ACHN (cell line): ENCODE results near the gene CCDC141.
"Not testable (repeated sequence)": the region's sequence is repeated elsewhere in the genome, so short reads cannot be mapped to it uniquely, and the experiment has no call there.

Experiments used
- DNase-seq: peaks from one replicate; pipeline ENCODE4 v3.0.0-alpha.2; 2015
- in situ Hi-C: cut with HindIII; loops from 2 replicates; pipeline ENCODE4 v1.10.0; 2017; ENCODE audit warnings: low sequenced_read_pairs, low pct_ligation_motif_present, low pct_unique_long_range_greater_than_20kb

The CCDC141 gene

DNA sequence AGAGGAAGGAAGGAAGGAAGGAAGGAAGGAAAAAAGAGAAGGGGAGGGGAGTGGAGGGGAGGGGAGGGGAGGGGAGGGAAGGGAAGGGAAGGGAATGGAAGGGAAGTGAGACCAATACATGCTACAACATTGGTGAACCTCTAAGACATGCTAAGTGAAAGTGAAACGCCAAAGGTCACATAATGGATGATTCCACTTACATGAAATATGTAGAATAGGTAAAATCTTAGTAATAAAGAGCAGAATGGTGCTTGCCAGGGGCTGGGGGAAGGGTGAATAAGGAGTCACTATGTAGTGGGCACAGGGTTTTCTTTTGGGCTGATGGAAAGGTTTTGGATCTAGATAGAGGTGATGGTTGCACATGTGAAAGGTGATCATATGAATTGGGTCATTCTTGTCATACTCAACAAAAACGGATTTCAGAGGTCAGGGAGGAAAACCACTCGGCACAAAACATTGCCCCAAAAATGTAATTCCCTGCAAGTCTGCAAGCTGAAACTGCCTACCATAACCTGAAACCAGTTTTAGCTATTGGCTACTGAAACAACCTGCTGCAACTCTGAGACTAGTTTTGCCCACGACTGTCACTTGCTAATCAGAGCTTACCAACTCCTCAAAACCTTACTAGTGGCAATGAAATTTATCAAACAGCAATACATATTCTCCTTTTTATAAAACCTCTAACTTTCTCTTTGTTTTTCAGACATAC lies 59.2 kb downstream of the CCDC141 start:
- in situ Hi-C loops, result no loop called here

GRCh38 chr2:178989424-178989823 lies 60.5 kb downstream of the CCDC141 start:
- DNase-seq, in situ Hi-C loops: not testable (repeated sequence)

More for the DNA sequence above, 59.2 kb downstream of the CCDC141 start:
- no peak for DNase-seq

GRCh38 chr2:178982652-178983051 lies 67.3 kb downstream of the CCDC141 start:
- DNase-seq, in situ Hi-C loops: not testable (repeated sequence)

GRCh38 chr2:178980815-178981214 lies 69.1 kb downstream of the CCDC141 start:
- in situ Hi-C loops, result no loop called here
- no peak for DNase-seq

GRCh38 chr2:178978667-178979066 lies 71.3 kb downstream of the CCDC141 start:
- DNase-seq, result no peak

DNA sequence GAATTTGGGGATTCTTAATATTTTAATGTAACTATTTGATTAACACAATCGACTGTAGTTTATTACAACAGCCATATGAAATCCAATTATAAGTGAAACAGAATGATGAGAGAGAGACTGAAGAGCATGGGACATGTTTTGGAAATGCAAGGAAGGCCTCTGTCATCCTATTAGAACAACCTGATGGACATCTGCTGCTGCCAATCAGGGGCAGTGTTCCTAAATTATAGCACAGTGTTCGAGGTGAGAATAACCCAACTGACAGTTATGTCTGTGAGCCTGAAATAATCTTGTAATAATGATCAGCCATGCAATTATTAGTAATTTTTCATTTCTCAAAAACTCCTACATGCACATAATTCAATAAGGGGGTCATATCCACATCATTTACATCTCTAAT lies 73.6 kb downstream of the CCDC141 start:
- no peak for DNase-seq
- in situ Hi-C loops, result no loop called here

More at GRCh38 chr2:178978667-178979066, 71.3 kb downstream of the CCDC141 start:
- in situ Hi-C loops, result no loop called here

- in situ Hi-C loops, result no loop called here
- DNase-seq, result no peak
Measured at GRCh38 chr2:178962805-178963433, 87.0 kb downstream of the CCDC141 start.

DNA sequence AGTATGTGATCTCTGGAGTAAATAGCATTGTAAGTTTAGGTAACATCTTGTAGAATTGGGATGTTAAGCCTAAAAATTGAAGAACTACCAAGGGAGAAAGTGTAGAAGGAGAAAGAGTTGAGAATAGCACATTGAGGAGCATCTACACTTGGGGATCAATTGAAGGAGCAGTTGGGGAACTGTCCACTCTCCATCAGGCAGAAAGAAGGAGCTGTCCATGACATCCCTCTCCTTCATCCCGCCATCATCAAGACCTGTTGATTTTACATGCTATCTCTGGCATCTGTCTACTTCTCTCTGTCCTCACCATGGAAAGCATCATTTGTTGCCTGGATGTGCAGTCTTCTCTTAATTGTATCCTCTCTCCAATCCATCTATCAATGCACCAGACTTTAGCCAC lies 87.8 kb downstream of the CCDC141 start:
- in situ Hi-C loops, result no loop called here

GRCh38 chr2:178954049-178954448 lies 95.9 kb downstream of the CCDC141 start:
- no peak for DNase-seq

More for the DNA sequence above, 87.8 kb downstream of the CCDC141 start:
- no peak for DNase-seq

GRCh38 chr2:178951266-178952006 lies 98.5 kb downstream of the CCDC141 start:
- in situ Hi-C loops, result no loop called here
- no peak for DNase-seq

More at GRCh38 chr2:178954049-178954448, 95.9 kb downstream of the CCDC141 start:
- in situ Hi-C loops, result no loop called here

DNA sequence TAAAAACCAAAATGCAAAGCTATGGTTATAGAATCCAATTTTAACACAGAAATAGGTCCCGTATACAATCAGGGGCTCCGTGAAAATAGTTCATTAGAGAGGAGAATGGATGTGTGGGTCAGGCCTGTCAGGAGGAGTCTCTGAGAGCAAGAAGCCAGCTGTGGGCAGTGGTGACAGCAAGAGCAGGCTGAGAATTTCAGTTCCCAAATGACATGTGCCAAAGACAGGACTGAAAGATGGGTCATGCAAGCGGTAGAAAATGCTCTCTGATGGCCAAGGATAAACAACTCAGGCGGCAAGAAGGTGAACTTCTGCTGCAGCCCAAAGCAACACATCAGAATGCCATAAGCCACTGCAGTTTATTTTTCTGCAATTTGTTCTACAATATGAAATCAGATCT lies 100.4 kb downstream of the CCDC141 start:
- in situ Hi-C loops, result no loop called here

DNA sequence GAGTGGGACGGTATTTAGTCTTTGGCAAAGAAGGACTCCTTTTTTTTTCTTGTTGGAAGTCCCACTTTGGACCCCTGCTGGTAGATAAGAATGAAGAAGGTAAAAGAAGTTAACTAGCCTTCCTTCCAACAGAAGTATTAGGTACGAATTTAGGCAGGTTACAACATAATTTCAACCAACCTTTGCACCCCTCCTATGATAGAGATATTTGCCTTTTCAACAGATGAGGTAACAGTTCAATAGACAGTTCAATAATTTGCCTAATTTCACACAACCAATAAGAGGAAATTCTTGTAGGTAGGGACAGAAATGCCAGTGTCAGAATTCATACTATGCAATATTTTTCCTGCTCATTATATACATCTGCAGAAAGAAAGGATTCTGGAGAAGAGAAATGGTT lies 100.8 kb downstream of the CCDC141 start:
- in situ Hi-C loops, result no loop called here
- DNase-seq, result no peak

More for the DNA sequence above, 100.4 kb downstream of the CCDC141 start:
- no peak for DNase-seq

DNA sequence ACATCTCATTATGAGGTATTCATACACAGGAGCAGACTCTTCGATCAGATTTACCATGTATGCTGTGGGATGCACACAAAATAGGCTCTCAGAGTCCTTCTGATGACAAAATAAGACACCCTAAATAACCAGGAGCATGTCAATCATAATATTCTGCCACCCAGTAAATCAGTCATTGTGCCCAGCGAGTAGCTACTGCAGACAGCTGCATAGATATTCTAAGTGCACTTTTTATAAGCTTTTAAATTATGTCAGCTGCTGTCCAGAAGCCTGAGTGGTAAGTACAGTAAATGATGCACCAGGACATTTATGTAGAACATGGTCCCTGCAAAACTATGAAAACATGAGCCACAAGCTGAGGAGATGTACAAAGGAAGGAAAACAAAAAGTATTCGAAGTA lies 102.9 kb downstream of the CCDC141 start:
- DNase-seq, result no peak
- in situ Hi-C loops, result no loop called here

DNA sequence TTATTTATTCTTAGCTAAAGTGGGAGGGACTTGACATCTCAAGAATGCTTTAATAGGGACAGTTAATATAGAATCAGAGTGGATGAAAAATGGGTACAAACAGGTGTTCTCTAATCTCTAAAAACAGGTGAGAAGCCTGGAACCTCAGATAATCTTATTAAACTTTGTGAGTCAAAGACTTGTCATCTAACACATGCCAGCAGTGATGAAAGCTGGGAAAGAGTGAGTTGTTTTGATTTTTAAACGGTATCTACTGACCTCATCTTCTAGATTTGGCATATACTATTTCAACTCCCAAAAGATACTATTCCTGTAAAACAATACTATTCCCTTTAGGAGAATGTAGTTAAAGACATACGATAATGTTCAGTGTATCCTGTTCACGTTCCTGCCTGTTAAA lies 103.4 kb downstream of the CCDC141 start:
- in situ Hi-C loops, result no loop called here
- DNase-seq, result no peak

DNA sequence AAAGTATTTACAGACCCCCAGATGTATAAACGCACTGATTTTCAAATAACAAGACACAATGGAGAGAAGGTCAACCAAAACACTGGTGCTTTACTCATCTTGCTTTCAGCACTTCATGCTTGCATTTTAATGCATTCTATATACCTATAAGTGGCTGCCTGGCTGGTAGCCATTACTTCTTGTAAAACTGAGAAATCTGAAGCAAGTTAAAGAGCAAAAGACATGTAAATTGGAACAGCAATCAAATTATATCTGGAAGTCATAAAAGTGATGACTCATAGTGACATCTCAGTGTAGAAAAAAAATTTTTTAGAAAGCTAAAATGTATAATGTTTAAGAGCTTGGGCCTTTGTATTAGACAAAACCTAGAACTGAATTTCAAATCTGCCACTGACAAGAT lies 106.2 kb downstream of the CCDC141 start:
- no peak for DNase-seq
- in situ Hi-C loops, result no loop called here

DNA sequence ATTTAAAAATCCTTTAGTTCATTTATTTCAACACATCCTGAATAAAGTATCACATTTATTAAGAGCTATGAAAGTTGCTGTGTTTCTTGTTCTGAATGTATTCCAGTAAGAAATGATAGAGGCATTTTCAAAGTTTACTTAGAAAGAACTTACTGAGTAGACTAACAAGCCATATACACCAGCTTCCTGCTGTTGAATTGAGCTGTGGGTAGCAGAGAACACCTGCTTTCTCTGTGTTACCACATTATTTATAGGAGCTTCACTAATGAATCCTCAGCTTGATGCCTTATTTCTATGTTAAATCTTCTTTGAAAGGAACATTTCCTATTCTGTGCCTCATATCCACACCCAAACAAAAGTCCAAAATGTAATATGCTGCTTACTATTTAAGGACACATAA lies 115.4 kb downstream of the CCDC141 start:
- in situ Hi-C loops, result no loop called here
- DNase-seq, result no peak

DNA sequence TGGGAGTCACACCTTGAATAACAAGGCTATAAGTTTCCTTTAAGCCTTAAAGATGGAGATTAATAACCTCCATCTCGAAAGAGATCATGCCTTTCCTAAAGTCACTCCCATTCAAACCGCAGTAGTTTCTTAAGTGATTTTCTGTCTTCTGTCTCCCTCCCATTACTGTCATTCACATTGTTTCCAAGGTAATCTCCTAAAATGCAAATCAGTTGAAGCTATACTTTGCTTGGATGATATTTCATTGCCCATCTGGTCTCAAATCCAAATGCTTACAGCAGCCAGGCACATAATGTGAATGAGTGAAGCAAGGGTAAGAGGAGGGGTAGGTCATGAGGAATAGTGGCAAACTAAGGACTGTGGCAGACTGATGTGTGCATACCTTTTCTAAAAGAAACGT lies 116.4 kb downstream of the CCDC141 start:
- in situ Hi-C loops, result no loop called here
- no peak for DNase-seq

DNA sequence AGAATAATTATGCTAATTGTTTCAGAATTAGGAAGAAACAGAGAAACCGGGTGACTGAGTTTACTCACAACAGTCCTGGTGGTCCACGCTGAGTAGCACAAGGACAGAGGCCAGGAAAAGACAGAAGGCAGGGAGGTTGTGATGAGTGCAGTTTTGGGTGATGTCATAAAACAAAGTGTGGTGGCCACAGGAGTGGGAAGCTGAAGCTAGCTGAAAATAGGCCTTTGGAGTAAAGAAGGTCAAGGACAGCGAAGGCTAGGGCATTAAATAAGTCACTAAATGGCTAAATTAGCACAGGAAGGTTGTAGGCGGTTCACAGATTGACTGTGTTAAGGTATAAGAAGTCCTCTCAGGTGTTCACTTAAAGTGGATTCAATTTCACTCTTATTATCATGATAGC lies 121.9 kb downstream of the CCDC141 start:
- in situ Hi-C loops, result no loop called here
- DNase-seq, result no peak

GRCh38 chr2:178927173-178927572 lies 122.8 kb downstream of the CCDC141 start:
- DNase-seq, result no peak

More at GRCh38 chr2:178927173-178927572, 122.8 kb downstream of the CCDC141 start:
- in situ Hi-C loops, result no loop called here
